GM23248 (cell line): ENCODE data around the gene COL23A1.

Experiments
- EZH2 ChIP-seq: fragments of 200-600 bp; sonication (generic); IDR thresholded peaks from 2 replicates; pipeline ENCODE4 v1.6.1; 2018; ENCODE audit warnings: antibody characterized with exemption, mild to moderate bottlenecking; ENCODE audit not compliant: insufficient read depth, poor library complexity, severe bottlenecking
- EZH2phosphoT487 ChIP-seq: fragments of 200-600 bp; sonication (generic); IDR thresholded peaks from 2 replicates; pipeline ENCODE4 v1.6.1; 2018; ENCODE audit warnings: antibody characterized with exemption, moderate library complexity, mild to moderate bottlenecking, low read depth; ENCODE audit not compliant: insufficient read depth

DNA sequence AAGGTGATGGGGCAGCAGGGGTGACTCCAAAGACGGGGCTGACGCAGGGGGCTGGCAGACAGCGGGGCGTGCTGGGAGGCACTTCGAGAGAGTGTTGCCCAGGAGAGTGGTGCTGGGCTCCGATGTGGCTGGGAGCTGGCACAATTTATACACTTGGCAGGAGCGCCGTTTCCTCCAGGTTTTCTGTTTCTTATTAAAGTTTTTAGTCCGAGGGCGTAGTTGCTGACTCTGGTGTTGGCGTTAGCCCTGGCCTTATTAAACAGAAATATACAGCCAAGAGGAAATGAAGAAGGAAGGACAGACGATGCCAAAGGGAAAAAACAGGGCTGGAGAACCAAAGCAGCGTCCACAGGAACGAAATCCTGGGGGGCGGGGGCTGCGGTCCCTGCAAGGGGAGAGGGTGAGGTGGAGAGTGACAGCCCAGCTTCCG lies 218.0 kb downstream of the COL23A1 start:
- no peak for TF ChIP-seq EZH2phosphoT487
- no peak for TF ChIP-seq EZH2
